ENCODE measurements around the gene PHACTR3. TPM values are rescaled to one million over a fixed set of nuclear protein-coding genes. Genes with fewer than 3 reads are reported as not detected.

Gene PHACTR3
- total and polyA plus RNA-seq, 4 donors: 0.14 to 0.42 (median 0.17) TPM

DNA sequence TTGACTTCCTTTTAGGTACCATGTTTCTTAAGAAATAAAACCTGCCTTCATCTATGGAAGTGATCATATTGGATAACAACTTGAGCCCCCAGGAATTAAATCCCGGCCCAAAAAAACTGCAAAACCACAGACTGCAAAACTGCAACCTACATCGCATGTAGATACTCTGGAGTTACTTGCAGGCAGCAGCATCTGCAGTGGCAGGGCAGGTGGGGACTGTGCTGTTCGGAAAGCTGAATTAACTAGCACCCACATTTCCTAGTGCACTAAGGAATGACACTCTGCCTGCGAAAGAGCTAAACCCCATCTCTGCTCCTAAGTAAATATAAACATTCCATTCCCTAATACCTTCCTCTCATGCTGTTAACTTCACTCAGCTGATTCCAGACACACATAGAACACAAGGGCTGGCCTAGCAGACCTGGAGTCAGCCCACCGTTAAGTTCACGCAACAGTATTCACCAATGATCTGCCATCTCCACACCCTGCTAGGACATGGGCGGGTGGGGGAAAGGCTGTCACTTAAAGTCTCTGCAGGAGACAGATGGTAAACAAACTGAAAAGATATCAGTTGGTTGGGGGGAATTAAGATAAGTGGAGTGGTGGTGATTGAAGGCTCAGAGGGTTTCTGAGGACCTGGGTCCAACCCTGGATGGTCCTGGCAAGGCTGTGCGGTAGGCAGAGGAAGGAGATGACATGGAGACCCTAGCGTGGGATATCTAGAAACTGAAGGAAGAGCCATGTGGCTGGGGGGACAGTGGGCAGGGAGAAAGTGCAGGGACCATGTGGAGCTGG, 200.7 kb downstream of the PHACTR3 start:
- Histone ChIP-seq H3K4me1 (ENCODE audit: control insufficient read depth in 4 of 4, insufficient read depth in 4 of 4, low read length in 3 of 4) (no peaks in the 10 kb centered on the region), H3K36me3 (ENCODE audit: control insufficient read depth in 4 of 4, insufficient read depth in 3 of 4, low read depth in 1 of 4, low read length in 3 of 4) (no peaks in the 10 kb centered on the region), H3K9me3 (ENCODE audit: control insufficient read depth in 4 of 4, low read length in 3 of 4) (peaks cover 0 to 16% (median 4%) of the 10 kb centered on the region in 4 donors), H3K27ac (ENCODE audit: low read depth in 1 of 2, low read length in 2 of 2) (no peak overlapping the region), H3K27me3 (ENCODE audit: control insufficient read depth in 4 of 4, insufficient read depth in 4 of 4, low read length in 3 of 4) (peaks cover 0 to 5% (median 0%) of the 10 kb centered on the region in 4 donors), H3K4me3 (ENCODE audit: low read depth in 1 of 3, low read length in 3 of 3) (no peak overlapping the region), H3K9ac (ENCODE audit: low read depth in 1 of 2, low read length in 2 of 2) (no peak overlapping the region)
- DNase-seq (ENCODE audit: low spot score): peak; percentile 14
- TF ChIP-seq, protein P1, sequence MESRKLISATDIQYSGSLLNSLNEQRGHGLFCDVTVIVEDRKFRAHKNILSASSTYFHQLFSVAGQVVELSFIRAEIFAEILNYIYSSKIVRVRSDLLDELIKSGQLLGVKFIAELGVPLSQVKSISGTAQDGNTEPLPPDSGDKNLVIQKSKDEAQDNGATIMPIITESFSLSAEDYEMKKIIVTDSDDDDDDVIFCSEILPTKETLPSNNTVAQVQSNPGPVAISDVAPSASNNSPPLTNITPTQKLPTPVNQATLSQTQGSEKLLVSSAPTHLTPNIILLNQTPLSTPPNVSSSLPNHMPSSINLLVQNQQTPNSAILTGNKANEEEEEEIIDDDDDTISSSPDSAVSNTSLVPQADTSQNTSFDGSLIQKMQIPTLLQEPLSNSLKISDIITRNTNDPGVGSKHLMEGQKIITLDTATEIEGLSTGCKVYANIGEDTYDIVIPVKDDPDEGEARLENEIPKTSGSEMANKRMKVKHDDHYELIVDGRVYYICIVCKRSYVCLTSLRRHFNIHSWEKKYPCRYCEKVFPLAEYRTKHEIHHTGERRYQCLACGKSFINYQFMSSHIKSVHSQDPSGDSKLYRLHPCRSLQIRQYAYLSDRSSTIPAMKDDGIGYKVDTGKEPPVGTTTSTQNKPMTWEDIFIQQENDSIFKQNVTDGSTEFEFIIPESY (IDR thresholded peaks at IDR 0.05): no peak
- no peak for TF ChIP-seq RAD21 (IDR thresholded peaks at IDR 0.05)
- no peak for TF ChIP-seq TAF1 (conservative IDR thresholded peaks at IDR 0.05)
- no peak for TF ChIP-seq HNF4G (IDR thresholded peaks at IDR 0.05)
- TF ChIP-seq FOXA2 (IDR thresholded peaks at IDR 0.05): no peak
- no peak for TF ChIP-seq SP1 (IDR thresholded peaks at IDR 0.05)
- TF ChIP-seq ATF3 (IDR thresholded peaks at IDR 0.05): no peak
- TF ChIP-seq EGR1 (IDR thresholded peaks at IDR 0.05; ENCODE audit: low read depth in 2 of 2): no peak
- TF ChIP-seq REST (IDR thresholded peaks at IDR 0.05): no peak
- TF ChIP-seq FOXA1 (IDR thresholded peaks at IDR 0.05): no peak
- TF ChIP-seq RXRA (IDR thresholded peaks at IDR 0.05): no peak
- TF ChIP-seq NR2F2 (IDR thresholded peaks at IDR 0.05): no peak
- TF ChIP-seq HNF4A (conservative IDR thresholded peaks at IDR 0.05): no peak
- TF ChIP-seq, protein P2, sequence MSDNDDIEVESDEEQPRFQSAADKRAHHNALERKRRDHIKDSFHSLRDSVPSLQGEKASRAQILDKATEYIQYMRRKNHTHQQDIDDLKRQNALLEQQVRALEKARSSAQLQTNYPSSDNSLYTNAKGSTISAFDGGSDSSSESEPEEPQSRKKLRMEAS (IDR thresholded peaks at IDR 0.05): no peak
- TF ChIP-seq, protein P3, sequence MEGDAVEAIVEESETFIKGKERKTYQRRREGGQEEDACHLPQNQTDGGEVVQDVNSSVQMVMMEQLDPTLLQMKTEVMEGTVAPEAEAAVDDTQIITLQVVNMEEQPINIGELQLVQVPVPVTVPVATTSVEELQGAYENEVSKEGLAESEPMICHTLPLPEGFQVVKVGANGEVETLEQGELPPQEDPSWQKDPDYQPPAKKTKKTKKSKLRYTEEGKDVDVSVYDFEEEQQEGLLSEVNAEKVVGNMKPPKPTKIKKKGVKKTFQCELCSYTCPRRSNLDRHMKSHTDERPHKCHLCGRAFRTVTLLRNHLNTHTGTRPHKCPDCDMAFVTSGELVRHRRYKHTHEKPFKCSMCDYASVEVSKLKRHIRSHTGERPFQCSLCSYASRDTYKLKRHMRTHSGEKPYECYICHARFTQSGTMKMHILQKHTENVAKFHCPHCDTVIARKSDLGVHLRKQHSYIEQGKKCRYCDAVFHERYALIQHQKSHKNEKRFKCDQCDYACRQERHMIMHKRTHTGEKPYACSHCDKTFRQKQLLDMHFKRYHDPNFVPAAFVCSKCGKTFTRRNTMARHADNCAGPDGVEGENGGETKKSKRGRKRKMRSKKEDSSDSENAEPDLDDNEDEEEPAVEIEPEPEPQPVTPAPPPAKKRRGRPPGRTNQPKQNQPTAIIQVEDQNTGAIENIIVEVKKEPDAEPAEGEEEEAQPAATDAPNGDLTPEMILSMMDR (IDR thresholded peaks at IDR 0.05; ENCODE audit: low read depth, low read length, missing input control): no peak
- TF ChIP-seq GABPA (IDR thresholded peaks at IDR 0.05 in 1 of 2, conservative IDR thresholded peaks at IDR 0.05 in 1 of 2): no peak
- 57% methylated on average over 9 of the region's 9 CpGs for WGBS

All from liver (tissue), 9 donors.